SK-N-SH (cell line): ENCODE measurements around the gene CDC25B. TPM values are rescaled to one million over a fixed set of nuclear protein-coding genes. Genes with fewer than 3 reads are reported as not detected.

Experiments used
- CTCF ChIA-PET: fragments of 300-600, 350-600 bp; formaldehyde crosslinking; extraction: SDS; loops from one replicate; lab custom pipeline; 2021; lab: Yijun Ruan, JAX
- POLR2A ChIA-PET: fragments of 350-600 bp; sonication (Branson Sonifier 250); formaldehyde crosslinking; extraction: SDS; loops from one replicate; lab custom pipeline; 2020; ENCODE audit warnings: antibody characterized with exemption, inconsistent platforms; lab: Yijun Ruan, JAX
- DNase-seq: peaks from one replicate; pipeline ENCODE4 v3.0.0; 2012
- H2AFZ ChIP-seq: fragments of 200-600 bp; sonication (generic); 2 replicates; pipeline ENCODE4 v1.8.1; 2016; ENCODE audit warnings: antibody characterized with exemption, mild to moderate bottlenecking, low read depth
- H3F3A ChIP-seq: fragments of 200-600 bp; sonication (generic); replicated peaks from 2 replicates; pipeline ENCODE3; 2016; ENCODE audit warnings: antibody characterized with exemption, mild to moderate bottlenecking; ENCODE audit not compliant: insufficient read depth
- H3K27ac ChIP-seq, 2 experiments: fragments of 200-500 bp in 1 of 2; fragments of 200-600 bp in 1 of 2; sonication (Bioruptor generic) in 1 of 2; sonication (generic), shearing (Covaris generic) in 1 of 2; 2 replicates each; pipeline versions ENCODE4 v1.5.1 to v1.6.1; 2014 to 2016; ENCODE audit warnings: low read depth in 2 of 2, inconsistent platforms in 1 of 2, low read length in 1 of 2, mild to moderate bottlenecking in 1 of 2, mixed read lengths in 1 of 2
- H3K27me3 ChIP-seq: fragments of 200-600 bp; sonication (generic), shearing (Covaris generic); 2 replicates; pipeline ENCODE4 v1.6.1; 2016; ENCODE audit warnings: mixed run types; ENCODE audit not compliant: insufficient read depth
- H3K36me3 ChIP-seq, 2 experiments: fragments of 200-500 bp in 1 of 2; fragments of 200-600 bp in 1 of 2; sonication (Bioruptor generic) in 1 of 2; sonication (generic) in 1 of 2; replicated peaks in 1 of 2; 2 replicates each; pipeline versions ENCODE3 to v1.5.1; 2014 to 2016; ENCODE audit warnings: low read length in 1 of 2, mild to moderate bottlenecking in 1 of 2; ENCODE audit not compliant: insufficient read depth in 2 of 2, control insufficient read depth in 1 of 2
- H3K4me1 ChIP-seq, 2 experiments: fragments of 200-500 bp in 1 of 2; fragments of 200-600 bp in 1 of 2; sonication (Bioruptor generic) in 1 of 2; sonication (generic), shearing (Covaris generic) in 1 of 2; 2 replicates each; pipeline versions ENCODE4 v1.5.1 to v1.6.1; 2014 to 2016; ENCODE audit warnings: low read depth in 1 of 2, low read length in 1 of 2, mixed run types in 1 of 2; ENCODE audit not compliant: insufficient read depth in 2 of 2, control insufficient read depth in 1 of 2
- H3K4me2 ChIP-seq: fragments of 200-600 bp; sonication (generic), shearing (Covaris generic); 2 replicates; pipeline ENCODE4 v1.6.1; 2017; ENCODE audit warnings: mixed run types
- H3K4me3 ChIP-seq, 2 experiments: fragments of 200-500 bp in 1 of 2; fragments of 200-600 bp in 1 of 2; sonication (Bioruptor generic) in 1 of 2; sonication (generic), shearing (Covaris generic) in 1 of 2; 2 replicates each; pipeline versions ENCODE4 v1.5.1 to v1.8.1; 2014 to 2016; ENCODE audit warnings: low read depth in 2 of 2, inconsistent platforms in 1 of 2, low read length in 1 of 2, mild to moderate bottlenecking in 1 of 2, mixed read lengths in 1 of 2, moderate library complexity in 1 of 2
- H3K79me2 ChIP-seq: fragments of 200-600 bp; sonication (generic); 2 replicates; pipeline ENCODE4 v1.8.1; 2017; ENCODE audit warnings: mild to moderate bottlenecking; ENCODE audit not compliant: insufficient read depth
- H3K9ac ChIP-seq: fragments of 200-600 bp; sonication (generic); 2 replicates; pipeline ENCODE4 v1.6.1; 2017; ENCODE audit warnings: mixed run types
- H3K9me2 ChIP-seq: fragments of 200-600 bp; sonication (generic); 2 replicates; pipeline ENCODE4 v1.6.1; 2017; ENCODE audit warnings: mixed run types
- H3K9me3 ChIP-seq: fragments of 200-600 bp; sonication (generic); 2 replicates; pipeline ENCODE4 v1.6.1; 2017; ENCODE audit warnings: mixed run types, mild to moderate bottlenecking, moderate library complexity
- H4K20me1 ChIP-seq: fragments of 200-600 bp; sonication (generic); 2 replicates; pipeline ENCODE4 v1.6.1; 2017; ENCODE audit warnings: mild to moderate bottlenecking, mixed run types; ENCODE audit not compliant: insufficient read depth
- ELF1 ChIP-seq: IDR thresholded peaks from 2 replicates; pipeline ENCODE4 v1.4.0; 2012
- FOXM1 ChIP-seq: IDR thresholded peaks from 2 replicates; pipeline ENCODE4 v1.4.0; 2012; ENCODE audit warnings: low read depth, mild to moderate bottlenecking
- NRF1 ChIP-seq: IDR thresholded peaks from 2 replicates; pipeline ENCODE4 v1.6.1; 2012; ENCODE audit warnings: low read depth, mild to moderate bottlenecking, low read length
- RFX5 ChIP-seq: IDR thresholded peaks from 2 replicates; pipeline ENCODE4 v1.6.1; 2012; ENCODE audit warnings: mild to moderate bottlenecking, improper control_type of control experiment, low read length
- TAF1 ChIP-seq: IDR thresholded peaks from 2 replicates; pipeline ENCODE4 v1.6.1; 2012; ENCODE audit warnings: low read depth, mild to moderate bottlenecking, low read length, moderate library complexity, borderline replicate concordance
- TEAD4 ChIP-seq: IDR thresholded peaks from 2 replicates; pipeline ENCODE4 v1.4.0; 2012; ENCODE audit warnings: mild to moderate bottlenecking, borderline replicate concordance; ENCODE audit not compliant: insufficient read depth
- ZBTB33 ChIP-seq: IDR thresholded peaks from 2 replicates; pipeline ENCODE4 v1.4.0; 2012; ENCODE audit warnings: low read depth, borderline replicate concordance
- WGBS: methylation state at CpG from one replicate; pipeline ENCODE4 v1.1.6; 2017; ENCODE audit warnings: low lambda C conversion rate; 5-methylcytosine and 5-hydroxymethylcytosine counted together
- polyA plus RNA-seq, 3 experiments: library from polyadenylated mRNA; depleted of rRNA; stranded (reverse); fragments of >200 nt; gene quantifications; 2 replicates each; pipeline ENCODE4 v1.2.3, GENCODE V29; 2012
- TF ChIP-seq, protein P1 (sequence below): fragments of 150-350 bp; IDR thresholded peaks from 2 replicates; pipeline ENCODE4 v1.6.1; 2017; ENCODE audit warnings: antibody characterized with exemption, low read length, low read depth, borderline replicate concordance
- TF ChIP-seq, protein P2 (sequence below): fragments of 200-600 bp; sonication (generic); IDR thresholded peaks from 2 replicates; pipeline ENCODE4 v1.6.1; 2017; ENCODE audit warnings: antibody characterized with exemption, mild to moderate bottlenecking, moderate library complexity

CDC25B gene
- polyA plus RNA-seq, 1 of the 3 experiments (the other 2 are of a cell fraction): 56.5 TPM

GRCh38 chr20:3760655-3761348, 35.3 kb upstream of the CDC25B start:
- Histone ChIP-seq H3K27ac (no peak overlapping the region), H3K4me1 (peaks cover 0 to 3% of the 10 kb centered on the region in 2 experiments; a peak in 1 of 4 replicates), H3F3A (no peaks in the 10 kb centered on the region), H3K79me2 (no peaks in the 10 kb centered on the region; the same call in 1 of the 2 replicates), H3K36me3 (peaks cover 10 to 12% of the 10 kb centered on the region in 2 experiments), H3K9me3 (no peaks in the 10 kb centered on the region), H3K27me3 (no peaks in the 10 kb centered on the region), H4K20me1 (no peaks in the 10 kb centered on the region), H3K9ac (no peak overlapping the region), H3K9me2 (no peaks in the 10 kb centered on the region), H2AFZ (no peak overlapping the region), H3K4me2 (no peak overlapping the region), H3K4me3 (no peak overlapping the region)
- TF ChIP-seq ELF1: no peak
- TF ChIP-seq FOXM1: no peak
- TF ChIP-seq NRF1: no peak
- no peak for TF ChIP-seq ZBTB33
- TF ChIP-seq RFX5: no peak
- TF ChIP-seq, protein P1, sequence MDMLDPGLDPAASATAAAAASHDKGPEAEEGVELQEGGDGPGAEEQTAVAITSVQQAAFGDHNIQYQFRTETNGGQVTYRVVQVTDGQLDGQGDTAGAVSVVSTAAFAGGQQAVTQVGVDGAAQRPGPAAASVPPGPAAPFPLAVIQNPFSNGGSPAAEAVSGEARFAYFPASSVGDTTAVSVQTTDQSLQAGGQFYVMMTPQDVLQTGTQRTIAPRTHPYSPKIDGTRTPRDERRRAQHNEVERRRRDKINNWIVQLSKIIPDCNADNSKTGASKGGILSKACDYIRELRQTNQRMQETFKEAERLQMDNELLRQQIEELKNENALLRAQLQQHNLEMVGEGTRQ: no peak
- no peak for TF ChIP-seq TEAD4
- no peak for TF ChIP-seq TAF1
- TF ChIP-seq, protein P2, sequence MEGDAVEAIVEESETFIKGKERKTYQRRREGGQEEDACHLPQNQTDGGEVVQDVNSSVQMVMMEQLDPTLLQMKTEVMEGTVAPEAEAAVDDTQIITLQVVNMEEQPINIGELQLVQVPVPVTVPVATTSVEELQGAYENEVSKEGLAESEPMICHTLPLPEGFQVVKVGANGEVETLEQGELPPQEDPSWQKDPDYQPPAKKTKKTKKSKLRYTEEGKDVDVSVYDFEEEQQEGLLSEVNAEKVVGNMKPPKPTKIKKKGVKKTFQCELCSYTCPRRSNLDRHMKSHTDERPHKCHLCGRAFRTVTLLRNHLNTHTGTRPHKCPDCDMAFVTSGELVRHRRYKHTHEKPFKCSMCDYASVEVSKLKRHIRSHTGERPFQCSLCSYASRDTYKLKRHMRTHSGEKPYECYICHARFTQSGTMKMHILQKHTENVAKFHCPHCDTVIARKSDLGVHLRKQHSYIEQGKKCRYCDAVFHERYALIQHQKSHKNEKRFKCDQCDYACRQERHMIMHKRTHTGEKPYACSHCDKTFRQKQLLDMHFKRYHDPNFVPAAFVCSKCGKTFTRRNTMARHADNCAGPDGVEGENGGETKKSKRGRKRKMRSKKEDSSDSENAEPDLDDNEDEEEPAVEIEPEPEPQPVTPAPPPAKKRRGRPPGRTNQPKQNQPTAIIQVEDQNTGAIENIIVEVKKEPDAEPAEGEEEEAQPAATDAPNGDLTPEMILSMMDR: no peak
- DNase-seq: no peak
- POLR2A ChIA-PET: no interaction called here
- CTCF ChIA-PET: interaction anchor here (1.2 to 13.1 kb wide), 6 partner anchors 7 to 84 kb away, joined by 3 to 151 read pairs (median 12); partner anchors contain the start of gene ADISSP
- WGBS: 89% methylated on average over 10 of the region's 10 CpGs
